Peyer's patch (tissue), 4 donors: ENCODE measurements around the gene METTL26.

ENCODE experiments used
- POLR2A ChIP-seq, 2 donors: fragments of 450-650 bp; IDR thresholded peaks; one replicate each; pipeline ENCODE4 v1.5.1; 2017; ENCODE audit warnings: antibody characterized with exemption in 2 of 2, mild to moderate bottlenecking in 2 of 2, moderate library complexity in 2 of 2
- TF ChIP-seq, protein P1 (sequence below), 6 experiments: fragments of 450-650 bp in 4 of 6; fragments of 200-600 bp in 2 of 6; sonication (generic) in 1 of 6; IDR thresholded peaks; one replicate each; pipeline ENCODE4 v1.5.1; 2017 to 2019; ENCODE audit warnings: antibody characterized with exemption in 6 of 6, mild to moderate bottlenecking in 3 of 6, moderate library complexity in 1 of 6

DNA sequence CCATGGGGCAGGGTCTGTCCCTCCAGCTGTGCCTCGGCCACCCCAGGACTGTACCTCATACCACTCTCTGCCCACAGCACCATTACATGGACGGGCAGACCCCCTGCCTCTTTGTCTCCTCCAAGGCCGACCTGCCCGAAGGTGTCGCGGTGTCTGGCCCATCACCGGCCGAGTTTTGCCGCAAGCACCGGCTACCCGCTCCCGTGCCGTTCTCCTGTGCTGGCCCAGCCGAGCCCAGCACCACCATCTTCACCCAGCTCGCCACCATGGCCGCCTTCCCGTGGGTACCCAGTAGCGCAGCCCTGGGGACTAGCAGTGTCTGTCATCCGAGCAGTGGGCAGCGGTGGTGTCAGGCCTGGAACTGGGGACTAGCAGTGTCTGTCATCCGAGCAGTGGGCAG lies 36.7 kb upstream of the METTL26 start:
- TF ChIP-seq, protein P1, sequence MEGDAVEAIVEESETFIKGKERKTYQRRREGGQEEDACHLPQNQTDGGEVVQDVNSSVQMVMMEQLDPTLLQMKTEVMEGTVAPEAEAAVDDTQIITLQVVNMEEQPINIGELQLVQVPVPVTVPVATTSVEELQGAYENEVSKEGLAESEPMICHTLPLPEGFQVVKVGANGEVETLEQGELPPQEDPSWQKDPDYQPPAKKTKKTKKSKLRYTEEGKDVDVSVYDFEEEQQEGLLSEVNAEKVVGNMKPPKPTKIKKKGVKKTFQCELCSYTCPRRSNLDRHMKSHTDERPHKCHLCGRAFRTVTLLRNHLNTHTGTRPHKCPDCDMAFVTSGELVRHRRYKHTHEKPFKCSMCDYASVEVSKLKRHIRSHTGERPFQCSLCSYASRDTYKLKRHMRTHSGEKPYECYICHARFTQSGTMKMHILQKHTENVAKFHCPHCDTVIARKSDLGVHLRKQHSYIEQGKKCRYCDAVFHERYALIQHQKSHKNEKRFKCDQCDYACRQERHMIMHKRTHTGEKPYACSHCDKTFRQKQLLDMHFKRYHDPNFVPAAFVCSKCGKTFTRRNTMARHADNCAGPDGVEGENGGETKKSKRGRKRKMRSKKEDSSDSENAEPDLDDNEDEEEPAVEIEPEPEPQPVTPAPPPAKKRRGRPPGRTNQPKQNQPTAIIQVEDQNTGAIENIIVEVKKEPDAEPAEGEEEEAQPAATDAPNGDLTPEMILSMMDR (IDR thresholded peaks at IDR 0.05) = no peak
- TF ChIP-seq POLR2A (IDR thresholded peaks at IDR 0.05) = no peak
